ENCODE results near the gene PIK3CD. TPM values are rescaled to one million over a fixed set of nuclear protein-coding genes. Genes with fewer than 3 reads are reported as not detected.

Gene PIK3CD
- total RNA-seq, 1 donor: 14.1 TPM

- peak; percentile 86 for DNase-seq (ENCODE audit: insufficient read length, low spot score, missing footprints)
- peak overlapping the region; percentile 92 for H2AFZ ChIP-seq (ENCODE audit: low read length)
- H3K36me3 ChIP-seq (ENCODE audit: insufficient read depth, low read length): no peaks in the 10 kb centered on the region
- H3K4me3 ChIP-seq (ENCODE audit: insufficient read depth, low read length): peak overlapping the region; percentile 64
- no peaks in the 10 kb centered on the region for H4K20me1 ChIP-seq (ENCODE audit: insufficient read depth, low read length)
- peak overlapping the region; percentile 90 for H3K4me2 ChIP-seq (ENCODE audit: insufficient read depth, low read length)
- no peak overlapping the region for H3K27ac ChIP-seq (ENCODE audit: low read depth, low read length)
- H3K79me2 ChIP-seq (ENCODE audit: insufficient read depth, low read length): no peaks in the 10 kb centered on the region
- TF ChIP-seq CTCF (IDR thresholded peaks at IDR 0.05; ENCODE audit: extremely low read depth, low read depth, low read length): no peak
- H3K27me3 ChIP-seq (ENCODE audit: insufficient read depth, low read length): no peaks in the 10 kb centered on the region
- H3K4me1 ChIP-seq (ENCODE audit: insufficient read depth, low read length): peaks cover 39% of the 10 kb centered on the region
- no peaks in the 10 kb centered on the region for H3K9me3 ChIP-seq (ENCODE audit: low read depth, low read length)
Measured at GRCh38 chr1:9687120-9687873, 35.8 kb downstream of the PIK3CD start.

GRCh38 chr1:9687874-9688582 is 36.5 kb downstream of the PIK3CD start:
- H3K9me3 ChIP-seq (ENCODE audit: low read depth, low read length): no peaks in the 10 kb centered on the region
- H3K4me1 ChIP-seq (ENCODE audit: insufficient read depth, low read length): peaks cover 39% of the 10 kb centered on the region
- no peaks in the 10 kb centered on the region for H3K27me3 ChIP-seq (ENCODE audit: insufficient read depth, low read length)
- TF ChIP-seq CTCF (IDR thresholded peaks at IDR 0.05; ENCODE audit: extremely low read depth, low read depth, low read length): no peak
- peak; percentile 82 for DNase-seq (ENCODE audit: insufficient read length, low spot score, missing footprints)
- peak overlapping the region; percentile 90 for H3K4me2 ChIP-seq (ENCODE audit: insufficient read depth, low read length)
- H3K79me2 ChIP-seq (ENCODE audit: insufficient read depth, low read length): no peaks in the 10 kb centered on the region
- peak overlapping the region; percentile 64 for H3K4me3 ChIP-seq (ENCODE audit: insufficient read depth, low read length)
- H4K20me1 ChIP-seq (ENCODE audit: insufficient read depth, low read length): no peaks in the 10 kb centered on the region
- no peaks in the 10 kb centered on the region for H3K36me3 ChIP-seq (ENCODE audit: insufficient read depth, low read length)
- H2AFZ ChIP-seq (ENCODE audit: low read length): peak overlapping the region; percentile 92
- H3K27ac ChIP-seq (ENCODE audit: low read depth, low read length): no peak overlapping the region

- Histone ChIP-seq H3K4me2 (ENCODE audit: insufficient read depth, low read length) (peak overlapping the region; percentile 90), H4K20me1 (ENCODE audit: insufficient read depth, low read length) (no peaks in the 10 kb centered on the region), H3K4me1 (ENCODE audit: insufficient read depth, low read length) (peaks cover 39% of the 10 kb centered on the region), H3K27me3 (ENCODE audit: insufficient read depth, low read length) (no peaks in the 10 kb centered on the region), H3K27ac (ENCODE audit: low read depth, low read length) (no peak overlapping the region), H3K79me2 (ENCODE audit: insufficient read depth, low read length) (no peaks in the 10 kb centered on the region), H2AFZ (ENCODE audit: low read length) (no peak overlapping the region), H3K36me3 (ENCODE audit: insufficient read depth, low read length) (no peaks in the 10 kb centered on the region), H3K4me3 (ENCODE audit: insufficient read depth, low read length) (peak overlapping the region; percentile 64), H3K9me3 (ENCODE audit: low read depth, low read length) (no peaks in the 10 kb centered on the region)
- DNase-seq (ENCODE audit: insufficient read length, low spot score, missing footprints): no peak
- no peak for TF ChIP-seq CTCF (IDR thresholded peaks at IDR 0.05; ENCODE audit: extremely low read depth, low read depth, low read length)
Measured at GRCh38 chr1:9688599-9688998, 37.1 kb downstream of the PIK3CD start.

Data from osteoblast (primary cell).